Activated CD4-positive, alpha-beta T cell treated with anti-CD3 and anti-CD28 coated beads, Interleukin-2, amount 50 U/mL, for 4 hours (primary cell): ENCODE results near the gene RANBP10.
A peak's percentile ranks its signal among the peaks of the same experiment; 100 is the strongest.

Source experiments
- DNase-seq, 2 experiments: peaks; one replicate each; pipeline ENCODE4 v3.0.0-alpha.2; 2020

Gene RANBP10

DNA sequence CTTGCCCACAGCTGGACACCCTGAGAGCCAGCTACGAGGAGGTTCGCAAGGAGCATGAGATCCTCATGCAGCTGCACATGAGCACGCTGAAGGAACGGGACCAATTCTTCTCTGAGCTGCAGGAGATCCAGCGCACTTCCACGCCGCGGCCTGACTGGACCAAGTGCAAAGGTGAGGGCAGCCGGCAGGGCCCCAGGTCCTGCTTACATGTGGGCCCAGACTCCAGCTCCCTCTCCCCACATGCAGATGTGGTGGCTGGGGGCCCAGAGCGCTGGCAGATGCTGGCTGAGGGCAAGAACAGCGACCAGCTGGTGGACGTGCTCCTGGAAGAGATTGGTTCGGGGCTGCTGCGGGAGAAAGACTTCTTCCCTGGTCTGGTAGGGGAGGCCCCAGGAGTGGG, 19.5 kb upstream of the RANBP10 start:
- no peak for DNase-seq

- no peak for DNase-seq
Measured at GRCh38 chr16:67825119-67825518, 18.8 kb upstream of the RANBP10 start.

DNA sequence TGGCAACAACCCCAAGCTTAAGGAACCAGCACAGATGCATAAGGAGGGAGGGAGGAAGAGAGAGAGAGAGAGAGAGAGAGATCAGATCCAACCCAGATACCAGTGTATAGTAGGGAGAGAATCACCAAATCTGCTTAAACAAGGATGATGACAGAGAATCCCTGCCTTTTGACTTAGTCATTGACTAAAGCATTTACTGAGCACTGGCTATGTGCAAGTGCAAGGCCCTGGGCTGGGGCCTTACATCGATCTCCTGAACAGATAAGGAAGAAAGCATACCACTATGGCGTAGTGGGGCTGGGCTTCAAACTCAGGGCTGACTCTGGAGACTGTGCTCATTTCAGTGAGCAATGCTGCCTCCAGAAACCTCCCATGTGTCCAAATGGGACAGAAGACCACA, 16.2 kb upstream of the RANBP10 start:
- DNase-seq, result no peak

GRCh38 chr16:67820608-67821259, 14.4 kb upstream of the RANBP10 start:
- no peak for DNase-seq

GRCh38 chr16:67814567-67814966, 8.2 kb upstream of the RANBP10 start:
- no peak for DNase-seq

DNA sequence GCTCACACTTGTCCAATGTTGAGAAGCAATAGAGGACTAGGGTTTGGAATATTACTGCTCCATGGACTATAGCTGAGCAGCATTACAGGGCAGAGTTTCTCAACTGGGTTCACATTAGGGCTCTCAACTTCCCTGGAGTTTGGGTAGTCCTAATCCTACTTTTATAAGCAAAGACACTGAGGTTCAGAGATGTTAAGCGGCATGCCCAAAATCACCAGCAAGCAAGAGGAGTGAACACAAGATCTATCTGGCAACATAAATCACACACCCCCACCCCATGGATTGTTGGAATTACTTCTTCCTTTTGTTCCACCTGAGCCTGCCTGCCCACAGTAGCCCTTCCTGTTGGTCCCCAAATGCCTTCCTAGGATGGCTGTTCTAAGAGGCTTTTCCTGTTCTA, 5.5 kb upstream of the RANBP10 start:
- DNase-seq, result no peak

DNA sequence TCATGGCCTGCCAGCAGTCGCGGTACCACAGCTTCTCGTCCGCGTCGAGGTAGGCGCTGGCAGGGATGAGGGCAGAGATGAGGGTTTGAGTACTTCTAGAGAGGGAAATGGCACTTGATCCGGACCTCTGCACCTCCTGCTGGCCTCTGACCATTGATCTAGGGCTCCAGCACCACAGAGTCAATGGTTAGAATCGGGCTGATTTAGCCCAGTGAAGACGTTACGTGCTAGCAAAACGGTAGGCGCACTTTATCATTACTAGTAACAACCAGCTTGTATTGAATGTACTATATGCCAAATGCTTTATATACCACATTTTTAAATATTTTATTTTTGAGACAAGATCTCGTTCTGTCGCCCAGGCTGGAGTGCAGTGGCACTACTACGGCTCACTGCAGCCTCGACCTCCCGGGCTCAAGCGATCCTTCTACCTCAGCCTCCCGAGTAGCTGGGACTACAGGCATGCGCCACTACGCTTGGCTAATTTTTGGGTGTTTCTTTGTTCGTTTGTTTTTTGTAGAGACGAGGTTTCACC, 855 bp upstream of the RANBP10 start:
- no peak for DNase-seq

DNA sequence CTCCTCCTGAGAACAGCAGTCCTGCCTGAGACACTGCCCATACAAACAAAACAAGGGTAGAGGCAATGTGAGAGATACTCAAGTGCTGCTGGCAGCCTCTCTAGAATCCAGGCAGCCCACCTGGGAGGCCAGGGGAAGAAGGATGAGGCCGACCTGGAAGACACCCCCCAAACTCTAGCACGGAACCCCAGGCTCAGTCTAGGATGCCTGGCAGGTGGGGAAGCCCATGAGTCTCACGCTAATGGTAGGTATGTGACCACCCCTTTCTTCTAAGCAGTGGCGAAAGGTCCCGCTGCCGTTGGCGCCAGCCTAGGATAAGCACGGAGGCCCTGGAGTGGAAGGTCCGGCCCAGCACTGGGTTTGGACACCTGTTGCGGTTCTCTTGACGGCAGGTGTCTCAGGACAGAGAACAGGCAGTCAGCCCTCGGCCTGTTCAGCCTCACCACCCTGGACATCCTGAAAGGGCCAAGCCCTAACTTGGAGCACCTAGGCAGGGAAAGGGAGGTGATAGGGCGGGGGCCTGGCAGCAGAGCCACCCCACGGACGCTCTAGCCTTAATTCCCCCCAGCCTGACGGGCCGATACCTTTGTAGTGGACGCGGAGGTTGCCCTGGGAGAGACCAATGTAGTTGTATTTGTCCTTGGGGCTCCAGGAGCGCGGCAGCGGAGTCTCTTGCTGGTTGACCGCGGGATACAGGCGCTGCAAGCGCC, 487 bp downstream of the RANBP10 start:
- DNase-seq, result no peak

GRCh38 chr16:67804853-67805542, 1.4 kb downstream of the RANBP10 start:
- DNase-seq, result no peak

- DNase-seq, result no peak
Measured at GRCh38 chr16:67803894-67804293, 2.5 kb downstream of the RANBP10 start.

- peak; percentile 13 to 37 for DNase-seq
Measured at GRCh38 chr16:67801883-67802282, 4.5 kb downstream of the RANBP10 start.

GRCh38 chr16:67801241-67801640, 5.1 kb downstream of the RANBP10 start:
- DNase-seq, result no peak

GRCh38 chr16:67800338-67800926, 5.9 kb downstream of the RANBP10 start:
- DNase-seq, result no peak

GRCh38 chr16:67796099-67796718, 10.2 kb downstream of the RANBP10 start:
- DNase-seq, result no peak

DNA sequence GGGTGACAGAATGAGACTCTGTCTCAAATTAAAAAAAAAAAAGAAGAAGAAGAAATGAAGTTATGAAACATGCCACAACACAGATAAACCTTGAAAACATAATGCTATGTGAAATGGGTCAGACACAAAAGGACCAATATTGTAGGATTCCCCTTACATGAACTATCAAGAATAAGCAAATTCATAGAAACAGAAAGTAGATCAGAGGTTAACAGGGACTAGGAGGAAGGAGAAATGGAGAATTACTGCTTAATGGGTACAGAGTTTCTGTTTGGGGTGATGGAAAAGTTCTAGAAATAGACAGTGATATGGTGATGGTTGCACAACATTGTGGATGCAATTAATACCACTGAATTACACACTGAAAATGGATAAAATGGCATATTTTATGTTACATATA, 16.3 kb downstream of the RANBP10 start:
- no peak for DNase-seq

DNA sequence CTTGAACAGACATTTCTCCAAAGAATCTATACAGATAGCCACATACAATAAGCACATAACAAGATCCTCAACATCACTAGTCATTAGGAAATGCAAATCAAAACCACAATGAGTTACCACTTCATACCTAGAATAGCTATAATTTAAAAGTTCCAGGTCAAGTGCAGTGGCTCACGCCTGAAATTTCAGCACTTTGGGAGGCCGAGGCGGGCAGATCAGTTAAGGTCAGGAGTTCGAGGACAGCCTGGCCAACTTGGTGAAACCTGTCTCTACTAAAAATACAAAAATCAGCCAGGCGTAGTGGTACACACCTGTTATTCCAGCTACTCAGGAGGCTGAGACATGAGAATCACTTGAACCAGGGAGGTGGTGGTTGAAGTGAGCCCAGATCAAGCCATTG, 19.9 kb downstream of the RANBP10 start:
- no peak for DNase-seq

DNA sequence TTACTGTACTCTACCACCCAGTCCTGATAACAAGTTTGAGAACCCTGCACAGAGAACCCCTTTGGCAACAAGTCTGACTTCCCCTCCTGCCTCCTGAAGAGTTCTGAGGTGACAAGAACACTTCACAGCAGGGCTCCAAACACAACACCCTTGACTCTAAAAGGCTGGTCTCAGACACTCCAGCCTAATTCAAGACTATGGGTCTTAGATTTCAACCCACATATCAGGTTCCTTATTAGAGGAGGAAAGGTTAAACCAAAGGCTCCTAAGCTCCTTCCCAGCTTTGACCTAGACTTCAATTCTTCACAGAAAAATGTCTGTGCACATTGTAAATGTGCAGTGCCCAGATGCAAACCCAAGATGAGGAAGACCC, 23.0 kb downstream of the RANBP10 start:
- no peak for DNase-seq

DNA sequence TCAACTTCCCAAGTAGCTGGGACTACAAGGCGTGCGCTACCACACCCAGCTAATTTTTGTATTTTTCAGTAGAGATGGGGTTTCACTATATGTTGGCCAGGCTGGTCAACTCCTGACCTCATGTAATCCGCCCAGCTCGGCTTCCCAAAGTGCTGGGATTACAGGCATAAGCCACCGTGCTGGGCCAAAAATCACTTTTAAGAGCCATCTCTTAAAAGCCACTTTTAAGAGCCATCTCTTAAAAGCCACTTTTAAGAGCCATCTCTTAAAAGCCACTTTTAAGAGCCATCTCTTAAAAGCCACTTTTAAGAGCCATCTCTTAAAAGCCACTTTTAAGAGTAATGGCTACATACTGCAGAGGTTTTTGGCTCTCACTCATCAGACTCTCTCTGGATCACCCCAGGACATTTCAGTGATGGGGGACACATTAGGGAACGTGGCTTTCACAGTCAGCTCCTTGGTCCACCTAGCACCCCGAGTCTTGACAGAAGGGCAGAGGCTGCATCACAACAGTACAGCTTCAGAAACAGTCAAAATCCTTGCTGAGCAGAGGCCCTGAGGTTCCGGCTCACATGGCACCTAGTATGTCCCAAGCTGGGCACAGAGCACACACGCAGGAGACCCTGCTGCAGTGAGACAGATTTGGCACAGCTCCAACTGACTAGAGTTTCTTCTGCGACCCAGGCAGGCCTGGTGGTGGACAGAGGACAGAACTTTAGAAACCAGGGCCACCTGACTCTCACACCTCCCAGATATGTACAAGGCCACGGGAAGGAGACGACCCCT, 23.6 kb downstream of the RANBP10 start:
- DNase-seq, result no peak

DNA sequence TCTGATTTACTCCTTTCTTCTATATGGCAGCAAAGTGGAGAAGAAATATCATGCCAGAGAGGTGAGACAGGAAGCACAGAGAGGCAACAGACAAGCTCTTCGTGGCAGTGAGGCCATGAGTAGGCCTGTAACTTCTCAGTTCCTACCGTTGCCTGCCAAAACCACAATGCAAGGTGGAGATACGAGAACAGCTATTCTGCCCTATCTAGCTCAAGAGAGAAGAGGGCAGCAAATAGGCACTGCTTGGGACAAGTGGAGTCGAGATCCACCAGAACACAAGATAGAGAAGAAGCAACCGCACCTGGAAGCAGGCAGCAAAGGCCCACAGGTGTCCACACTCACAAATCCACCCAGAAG, 24.8 kb downstream of the RANBP10 start:
- DNase-seq, result no peak

GRCh38 chr16:67780847-67781564, 25.4 kb downstream of the RANBP10 start:
- DNase-seq, result no peak

- DNase-seq, result no peak
Measured at GRCh38 chr16:67779256-67780014, 26.9 kb downstream of the RANBP10 start.
